K562 (cell line): Measurements from ENCODE around the gene SLC22A23. TPM values are rescaled to one million over a fixed set of nuclear protein-coding genes. Genes with fewer than 3 reads are reported as not detected.

Source experiments
- CTCF ChIP-seq, 3 experiments: IDR thresholded peaks in 2 of 3; conservative IDR thresholded peaks in 1 of 3; 2 replicates each; pipeline ENCODE4 v1.5.1; 2011 to 2012; ENCODE audit warnings: low read length in 3 of 3, mild to moderate bottlenecking in 3 of 3, control low read depth in 2 of 3, improper control_type of control experiment in 1 of 3, inconsistent platforms in 1 of 3, low read depth in 1 of 3, mixed read lengths in 1 of 3, moderate library complexity in 1 of 3; ENCODE audit not compliant: insufficient read depth in 2 of 3
- DPF2 ChIP-seq: fragments of 450-650 bp; IDR thresholded peaks from 2 replicates; pipeline ENCODE4 v1.6.1; 2016
- GTF2A2 ChIP-seq: IDR thresholded peaks from 2 replicates; pipeline ENCODE4 v1.6.1; 2016; ENCODE audit warnings: mild to moderate bottlenecking, missing genetic modification characterization, missing compliant biosample characterization
- KDM1A ChIP-seq, 2 experiments: fragments of 450-650 bp; IDR thresholded peaks; 2 replicates each; pipeline ENCODE4 v1.6.1; 2016; ENCODE audit warnings: mild to moderate bottlenecking in 2 of 2
- KHSRP ChIP-seq: fragments of 450-650 bp; IDR thresholded peaks from 2 replicates; pipeline ENCODE4 v1.6.1; 2017
- MBD1 ChIP-seq: fragments of 250-450 bp; sonication (Bioruptor Pico); IDR thresholded peaks from 2 replicates; pipeline ENCODE4 v1.8.0; 2022; ENCODE audit warnings: inconsistent platforms
- MLLT1 ChIP-seq, 2 experiments: fragments of 450-650 bp; IDR thresholded peaks; 2 replicates each; pipeline ENCODE4 v1.6.1; 2016
- NFE2 ChIP-seq: IDR thresholded peaks from 2 replicates; pipeline ENCODE4 v1.6.1; 2014; ENCODE audit warnings: antibody characterized with exemption, low read depth
- ZNF274 ChIP-seq: IDR thresholded peaks from 2 replicates; pipeline ENCODE4 v1.6.1; 2011; ENCODE audit warnings: low read depth, mild to moderate bottlenecking, low read length, moderate library complexity, borderline replicate concordance
- ZNF407 ChIP-seq: fragments of 450-650 bp; IDR thresholded peaks from 2 replicates; pipeline ENCODE4 v1.6.1; 2016; ENCODE audit warnings: low read depth
- ZNF696 ChIP-seq: fragments of 250-450 bp; sonication (Bioruptor Pico); conservative IDR thresholded peaks from 2 replicates; pipeline ENCODE4 v1.4.0; 2020; ENCODE audit warnings: mild to moderate bottlenecking, moderate library complexity
- ZNF764 ChIP-seq: fragments of 250-450 bp; sonication (Bioruptor Pico); IDR thresholded peaks from 2 replicates; pipeline ENCODE4 v1.4.0; 2020; ENCODE audit warnings: low read depth, mild to moderate bottlenecking, moderate library complexity
- ZNF77 ChIP-seq: fragments of 250-450 bp; sonication (Bioruptor Pico); IDR thresholded peaks from 2 replicates; pipeline ENCODE4 v1.5.0; 2020
- ZNF830 ChIP-seq: fragments of 250-450 bp; sonication (Bioruptor Pico); IDR thresholded peaks from 2 replicates; pipeline ENCODE4 v1.5.0; 2021; ENCODE audit warnings: mild to moderate bottlenecking
- polyA plus RNA-seq, 8 experiments: library from polyadenylated mRNA; depleted of rRNA in 4 of 8; stranded (reverse) in 5 of 8; unstranded in 3 of 8; fragments of >200 nt; fragmentation: Nextera tagmentation in 2 of 8; fragmentation: Illumina TruSeq in 1 of 8; extraction: Ambion mirVana in 2 of 8; extraction: Trizol in 1 of 8; gene quantifications; 2 replicates each; pipeline versions ENCODE4 v1.2.1 to v1.2.3, GENCODE V29; 2011 to 2014; ENCODE audit warnings: inconsistent platforms in 1 of 8, missing spikeins in 1 of 8
- total RNA-seq, 7 experiments: library from RNA; depleted of rRNA in 6 of 7; stranded (reverse); fragments of >200 nt in 6 of 7; fragmentation: Illumina TruSeq in 2 of 7; extraction: Trizol in 2 of 7; gene quantifications; 2 replicates each; pipeline versions ENCODE4 v1.2.1 to v1.2.3, GENCODE V29; 2011 to 2021; ENCODE audit warnings: low replicate concordance in 1 of 7
- TF ChIP-seq, protein P1 (sequence below): fragments of 250-450 bp; sonication (Bioruptor Pico); IDR thresholded peaks from 2 replicates; pipeline ENCODE4 v1.8.0; 2022; ENCODE audit warnings: moderate library complexity, mild to moderate bottlenecking, inconsistent platforms

Gene SLC22A23
- total and polyA plus RNA-seq, 9 of the 15 experiments (the other 6 are each of a cell fraction or from before 2014, with no cell fraction given), result 0.30 to 8.7 (median 2.5) TPM

DNA sequence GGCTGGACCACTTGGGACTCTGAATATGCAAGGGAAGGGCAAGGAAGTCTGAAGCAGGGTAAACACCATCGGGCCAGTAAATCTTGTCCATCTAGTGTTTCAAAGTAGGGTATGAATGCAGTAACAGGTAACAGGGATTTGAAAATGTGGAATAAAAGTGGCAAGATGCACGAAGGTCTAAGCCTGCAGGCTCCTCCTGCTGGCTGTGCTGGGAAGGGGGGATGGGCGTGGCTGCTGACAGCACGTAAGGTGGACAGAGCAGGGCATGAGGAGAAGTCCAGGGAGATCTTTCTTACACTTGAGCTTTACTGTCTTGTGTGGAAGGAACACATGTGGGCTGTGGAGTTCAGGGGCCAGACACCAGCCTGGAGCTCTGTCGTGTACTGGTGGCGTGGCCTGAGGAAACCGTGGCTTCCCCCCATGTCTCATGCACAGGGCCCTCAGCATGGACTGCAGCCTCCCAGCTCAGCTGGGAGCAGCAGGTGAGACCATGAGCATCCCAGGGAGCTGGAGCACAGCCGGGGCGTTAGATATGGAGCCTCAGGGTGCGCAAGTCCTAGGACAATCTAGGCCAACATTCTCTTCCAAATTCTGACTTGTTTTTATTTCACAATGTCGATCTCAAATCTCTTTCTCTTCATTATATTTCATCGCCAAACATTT lies 84.5 kb downstream of the SLC22A23 start (continued):
- TF ChIP-seq KDM1A (IDR thresholded peaks at IDR 0.05) (peak in 1 of 2 experiments; percentile 58; a peak in 1 of 4 replicates), ZNF830 (CRISPR knock-in tag) (no peak), ZNF407 (no peak), DPF2 (0 out of 2 replicates have a peak, but pooled peaks have one; percentile 14), ZNF77 (no peak), MLLT1 (IDR thresholded peaks at IDR 0.05) (0 out of 4 replicates have a peak, but pooled peaks of 1 of the 2 experiments have one; percentile 22), CTCF (IDR thresholded peaks at IDR 0.05 in 2 of 3, conservative IDR thresholded peaks at IDR 0.05 in 1 of 3; ENCODE audit: insufficient read depth in 2 of 3, low read depth in 1 of 3, low read length in 3 of 3) (peak; percentile 62 to 79 (median 73)), ZNF764 (CRISPR knock-in tag) (no peak), ZNF274 (no peak), GTF2A2 (tag) (no peak), KHSRP (no peak), NFE2 (no peak), MBD1 (no peak), ZNF696 (CRISPR knock-in tag) (no peak)
- TF ChIP-seq, protein P1, sequence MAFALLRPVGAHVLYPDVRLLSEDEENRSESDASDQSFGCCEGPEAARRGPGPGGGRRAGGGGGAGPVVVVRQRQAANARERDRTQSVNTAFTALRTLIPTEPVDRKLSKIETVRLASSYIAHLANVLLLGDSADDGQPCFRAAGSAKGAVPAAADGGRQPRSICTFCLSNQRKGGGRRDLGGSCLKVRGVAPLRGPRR (CRISPR knock-in tag), result no peak
